PC-3 (cell line): ENCODE results near the gene PGC.

ENCODE experiments used
- EZH2 ChIP-seq: fragments of 300-600 bp; sonication (generic); IDR thresholded peaks from one replicate; pipeline ENCODE4 v1.6.1; 2017; ENCODE audit warnings: antibody characterized with exemption, mild to moderate bottlenecking, low read length; ENCODE audit not compliant: unreplicated experiment
- EZH2phosphoT487 ChIP-seq: fragments of 300-600 bp; sonication (generic); IDR thresholded peaks from 2 replicates; pipeline ENCODE4 v1.6.1; 2018; ENCODE audit warnings: mild to moderate bottlenecking, antibody characterized with exemption, low read length, borderline replicate concordance
- TF ChIP-seq, protein P1 (sequence below): fragments of 300-600 bp; sonication (generic); conservative IDR thresholded peaks from 2 replicates; pipeline ENCODE4 v1.5.1; 2017; ENCODE audit warnings: antibody characterized with exemption, low read depth, mild to moderate bottlenecking, low read length

- TF ChIP-seq, protein P1, sequence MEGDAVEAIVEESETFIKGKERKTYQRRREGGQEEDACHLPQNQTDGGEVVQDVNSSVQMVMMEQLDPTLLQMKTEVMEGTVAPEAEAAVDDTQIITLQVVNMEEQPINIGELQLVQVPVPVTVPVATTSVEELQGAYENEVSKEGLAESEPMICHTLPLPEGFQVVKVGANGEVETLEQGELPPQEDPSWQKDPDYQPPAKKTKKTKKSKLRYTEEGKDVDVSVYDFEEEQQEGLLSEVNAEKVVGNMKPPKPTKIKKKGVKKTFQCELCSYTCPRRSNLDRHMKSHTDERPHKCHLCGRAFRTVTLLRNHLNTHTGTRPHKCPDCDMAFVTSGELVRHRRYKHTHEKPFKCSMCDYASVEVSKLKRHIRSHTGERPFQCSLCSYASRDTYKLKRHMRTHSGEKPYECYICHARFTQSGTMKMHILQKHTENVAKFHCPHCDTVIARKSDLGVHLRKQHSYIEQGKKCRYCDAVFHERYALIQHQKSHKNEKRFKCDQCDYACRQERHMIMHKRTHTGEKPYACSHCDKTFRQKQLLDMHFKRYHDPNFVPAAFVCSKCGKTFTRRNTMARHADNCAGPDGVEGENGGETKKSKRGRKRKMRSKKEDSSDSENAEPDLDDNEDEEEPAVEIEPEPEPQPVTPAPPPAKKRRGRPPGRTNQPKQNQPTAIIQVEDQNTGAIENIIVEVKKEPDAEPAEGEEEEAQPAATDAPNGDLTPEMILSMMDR: no peak
- TF ChIP-seq EZH2phosphoT487 (no peak), EZH2 (no peak)
These were observed 10.1 kb upstream of the PGC start for GRCh38 chr6:41757271-41757670.
